Fibroblast of lung (primary cell): ENCODE measurements around the gene EIF3K. TPM values are rescaled to one million over a fixed set of nuclear protein-coding genes. Genes with fewer than 3 reads are reported as not detected.
A peak's percentile ranks its signal among the peaks of the same experiment; 100 is the strongest.

ENCODE experiments used
- DNase-seq, 2 donors: peaks; one replicate each; pipeline versions ENCODE4 v3.0.0 to v3.0.0-alpha.2; 2010; ENCODE audit warnings: low read depth in 2 of 2
- H2AFZ ChIP-seq: 2 replicates; pipeline ENCODE4 v1.5.1; 2012; ENCODE audit warnings: low read length, control low read depth, inconsistent platforms
- H3K27ac ChIP-seq: 2 replicates; pipeline ENCODE4 v1.5.1; 2011; ENCODE audit warnings: low read length, control low read depth; ENCODE audit not compliant: insufficient read depth
- H3K27me3 ChIP-seq: 2 replicates; pipeline ENCODE4 v1.5.1; 2011; ENCODE audit warnings: mild to moderate bottlenecking, low read length; ENCODE audit not compliant: control insufficient read depth, insufficient read depth
- H3K36me3 ChIP-seq: 2 replicates; pipeline ENCODE4 v1.5.1; 2011; ENCODE audit warnings: low read length; ENCODE audit not compliant: control insufficient read depth, insufficient read depth
- H3K4me1 ChIP-seq: 2 replicates; pipeline ENCODE4 v1.5.1; 2011; ENCODE audit warnings: low read length; ENCODE audit not compliant: control insufficient read depth, insufficient read depth; ENCODE audit errors: extremely low read depth
- H3K4me2 ChIP-seq: 2 replicates; pipeline ENCODE4 v1.5.1; 2011; ENCODE audit warnings: low read length, control low read depth; ENCODE audit not compliant: insufficient read depth; ENCODE audit errors: extremely low read depth
- H3K4me3 ChIP-seq, 4 experiments: fragments of 200-600 bp in 1 of 4; sonication (generic) in 1 of 4; replicated peaks in 1 of 4; 2 replicates each; pipeline ENCODE4 v1.5.1; 2011 to 2016; ENCODE audit warnings: low read length in 4 of 4, low read depth in 3 of 4, mild to moderate bottlenecking in 3 of 4, control low read depth in 2 of 4, inconsistent platforms in 1 of 4, mixed read lengths in 1 of 4; ENCODE audit not compliant: insufficient read depth in 1 of 4; ENCODE audit errors: control extremely low read depth in 1 of 4
- H3K79me2 ChIP-seq: 2 replicates; pipeline ENCODE4 v1.5.1; 2012; ENCODE audit warnings: mild to moderate bottlenecking, low read length, inconsistent platforms; ENCODE audit not compliant: control insufficient read depth, insufficient read depth
- H3K9ac ChIP-seq: 2 replicates; pipeline ENCODE4 v1.5.1; 2011; ENCODE audit warnings: mild to moderate bottlenecking, low read length, control low read depth; ENCODE audit not compliant: insufficient read depth
- H3K9me3 ChIP-seq: 2 replicates; pipeline ENCODE4 v1.5.1; 2012; ENCODE audit warnings: low read depth, low read length; ENCODE audit not compliant: control insufficient read depth, insufficient read depth
- H4K20me1 ChIP-seq: 2 replicates; pipeline ENCODE4 v1.5.1; 2011; ENCODE audit warnings: low read length; ENCODE audit not compliant: control insufficient read depth, insufficient read depth; ENCODE audit errors: extremely low read depth
- EZH2 ChIP-seq: IDR thresholded peaks from 2 replicates; pipeline ENCODE4 v1.5.1; 2012; ENCODE audit warnings: low read length, control low read depth, mild to moderate bottlenecking; ENCODE audit errors: missing control alignments
- polyA plus RNA-seq, 2 donors: library from polyadenylated mRNA; depleted of rRNA in 1 of 2; stranded (reverse) in 1 of 2; unstranded in 1 of 2; fragments of >200 nt; gene quantifications; 2 replicates each; pipeline ENCODE4 v1.2.1, GENCODE V29; 2011 to 2012; ENCODE audit warnings: missing spikeins in 1 of 2
- total RNA-seq: library from RNA; depleted of rRNA; stranded (reverse); fragments of >200 nt; gene quantifications from 2 replicates; pipeline ENCODE4 v1.2.1, GENCODE V29; 2014
- TF ChIP-seq, protein P1 (sequence below), 2 donors: IDR thresholded peaks in 1 of 2; conservative IDR thresholded peaks in 1 of 2; 1 replicate in 1 of 2; 2 replicates in 1 of 2; pipeline ENCODE4 v1.5.1; 2011 to 2012; ENCODE audit warnings: low read length in 2 of 2, control low read depth in 1 of 2, inconsistent platforms in 1 of 2, low read depth in 1 of 2, mild to moderate bottlenecking in 1 of 2

Gene EIF3K
- total and polyA plus RNA-seq, 2 donors (not counting 1 experiment from before 2014, with no cell fraction given) = 171 to 198 TPM

DNA sequence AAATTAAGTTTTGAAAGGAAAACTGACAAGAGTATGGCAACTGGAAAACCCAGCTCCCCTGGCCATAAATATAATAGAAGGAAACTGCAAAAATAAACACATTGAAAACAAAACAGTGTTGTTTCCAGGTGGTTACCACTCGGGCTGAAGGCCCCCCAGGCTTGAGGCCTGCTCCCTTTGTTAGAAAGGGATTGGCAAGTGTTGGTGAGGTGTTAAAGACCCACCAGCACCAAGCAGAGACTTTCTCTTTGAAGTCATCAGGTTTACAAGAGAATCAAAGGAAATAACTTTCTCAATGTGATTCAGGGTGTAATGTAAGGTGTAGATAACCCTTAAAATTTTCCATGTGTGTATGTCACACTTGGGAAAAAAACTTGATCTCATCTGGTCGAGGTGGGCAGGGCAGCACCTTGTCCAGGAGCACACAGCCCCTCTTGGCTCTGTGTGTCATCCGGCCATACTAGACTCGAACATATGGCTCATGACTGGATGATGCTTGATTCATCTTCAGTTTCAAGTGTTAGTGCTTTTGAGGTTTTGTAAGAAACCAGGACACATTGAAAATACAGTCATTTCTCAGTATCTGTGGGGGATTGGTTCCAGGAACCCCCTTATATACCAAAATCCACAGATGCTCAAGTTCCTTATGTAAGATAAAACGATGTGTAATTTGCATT, 36.3 kb downstream of the EIF3K start:
- Histone ChIP-seq H3K4me2 (peak overlapping the region; percentile 49), H3K9ac (no peak overlapping the region), H3K27ac (peak overlapping the region; percentile 88), H3K9me3 (no peaks in the 10 kb centered on the region), H3K79me2 (peaks cover 83% of the 10 kb centered on the region), H2AFZ (no peak overlapping the region), H3K4me3 (no peak overlapping the region), H3K27me3 (no peaks in the 10 kb centered on the region), H4K20me1 (no peaks in the 10 kb centered on the region), H3K4me1 (peaks cover 58% of the 10 kb centered on the region), H3K36me3 (no peaks in the 10 kb centered on the region)
- no peak for TF ChIP-seq EZH2
- TF ChIP-seq, protein P1, sequence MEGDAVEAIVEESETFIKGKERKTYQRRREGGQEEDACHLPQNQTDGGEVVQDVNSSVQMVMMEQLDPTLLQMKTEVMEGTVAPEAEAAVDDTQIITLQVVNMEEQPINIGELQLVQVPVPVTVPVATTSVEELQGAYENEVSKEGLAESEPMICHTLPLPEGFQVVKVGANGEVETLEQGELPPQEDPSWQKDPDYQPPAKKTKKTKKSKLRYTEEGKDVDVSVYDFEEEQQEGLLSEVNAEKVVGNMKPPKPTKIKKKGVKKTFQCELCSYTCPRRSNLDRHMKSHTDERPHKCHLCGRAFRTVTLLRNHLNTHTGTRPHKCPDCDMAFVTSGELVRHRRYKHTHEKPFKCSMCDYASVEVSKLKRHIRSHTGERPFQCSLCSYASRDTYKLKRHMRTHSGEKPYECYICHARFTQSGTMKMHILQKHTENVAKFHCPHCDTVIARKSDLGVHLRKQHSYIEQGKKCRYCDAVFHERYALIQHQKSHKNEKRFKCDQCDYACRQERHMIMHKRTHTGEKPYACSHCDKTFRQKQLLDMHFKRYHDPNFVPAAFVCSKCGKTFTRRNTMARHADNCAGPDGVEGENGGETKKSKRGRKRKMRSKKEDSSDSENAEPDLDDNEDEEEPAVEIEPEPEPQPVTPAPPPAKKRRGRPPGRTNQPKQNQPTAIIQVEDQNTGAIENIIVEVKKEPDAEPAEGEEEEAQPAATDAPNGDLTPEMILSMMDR (conservative IDR thresholded peaks at IDR 0.05 in 1 of 2, IDR thresholded peaks at IDR 0.05 in 1 of 2; ENCODE audit: low read depth in 1 of 2, low read length in 2 of 2) = no peak
- DNase-seq = peak in 1 of 2 donors; percentile 66

DNA sequence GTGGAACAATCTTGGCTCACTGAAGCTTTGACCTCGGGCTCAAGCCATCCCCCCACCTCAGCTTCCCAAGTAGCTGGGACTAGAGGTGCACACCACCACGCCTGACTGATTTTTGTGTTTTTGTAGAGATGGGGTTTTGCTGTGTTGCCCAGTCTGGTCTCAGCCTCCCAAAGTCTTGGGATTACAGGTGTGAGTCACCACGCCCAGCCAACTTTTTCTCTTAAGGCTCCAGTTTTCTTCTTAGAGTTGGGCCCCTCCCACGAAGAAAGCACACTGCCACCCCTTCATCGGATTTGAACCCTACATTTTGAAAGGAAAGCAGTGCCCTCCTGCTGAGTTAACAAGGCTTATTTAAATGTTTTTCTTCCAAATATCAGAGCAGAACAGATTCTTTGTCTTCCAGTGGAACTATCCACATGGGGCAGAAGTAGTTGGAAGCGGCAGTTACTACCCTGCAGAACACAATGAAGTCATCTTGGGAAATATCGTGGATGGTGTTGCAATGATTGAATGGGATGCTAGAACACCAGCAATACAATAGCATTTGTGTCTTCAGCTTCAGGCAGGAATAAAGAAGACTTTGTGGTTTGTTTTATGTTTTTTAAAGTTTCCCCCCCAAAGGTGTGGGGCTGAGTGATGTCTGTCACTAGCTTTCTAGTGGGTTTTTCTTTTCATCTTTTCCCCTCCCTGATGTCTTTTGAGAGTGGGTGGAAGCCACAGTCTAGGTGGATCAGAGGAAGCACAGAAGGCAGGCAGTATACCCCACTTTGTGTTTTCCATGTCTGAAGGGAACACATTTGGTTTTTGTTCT, 37.4 kb downstream of the EIF3K start:
- peak overlapping the region; percentile 18 for H3K4me2 ChIP-seq
- peaks cover 83% of the 10 kb centered on the region for H3K79me2 ChIP-seq
- TF ChIP-seq EZH2 = no peak
- TF ChIP-seq, protein P1 (conservative IDR thresholded peaks at IDR 0.05 in 1 of 2, IDR thresholded peaks at IDR 0.05 in 1 of 2; ENCODE audit: low read depth in 1 of 2, low read length in 2 of 2) = no peak
- H3K27ac ChIP-seq = peak overlapping the region; percentile 88
- peaks cover 3% of the 10 kb centered on the region for H3K36me3 ChIP-seq
- H3K4me3 ChIP-seq = no peak overlapping the region
- no peaks in the 10 kb centered on the region for H3K27me3 ChIP-seq
- H3K9ac ChIP-seq = no peak overlapping the region
- H2AFZ ChIP-seq = no peak overlapping the region
- peaks cover 57% of the 10 kb centered on the region for H3K4me1 ChIP-seq
- peak; percentile 62 to 68 for DNase-seq
- no peaks in the 10 kb centered on the region for H3K9me3 ChIP-seq
- H4K20me1 ChIP-seq = no peaks in the 10 kb centered on the region

DNA sequence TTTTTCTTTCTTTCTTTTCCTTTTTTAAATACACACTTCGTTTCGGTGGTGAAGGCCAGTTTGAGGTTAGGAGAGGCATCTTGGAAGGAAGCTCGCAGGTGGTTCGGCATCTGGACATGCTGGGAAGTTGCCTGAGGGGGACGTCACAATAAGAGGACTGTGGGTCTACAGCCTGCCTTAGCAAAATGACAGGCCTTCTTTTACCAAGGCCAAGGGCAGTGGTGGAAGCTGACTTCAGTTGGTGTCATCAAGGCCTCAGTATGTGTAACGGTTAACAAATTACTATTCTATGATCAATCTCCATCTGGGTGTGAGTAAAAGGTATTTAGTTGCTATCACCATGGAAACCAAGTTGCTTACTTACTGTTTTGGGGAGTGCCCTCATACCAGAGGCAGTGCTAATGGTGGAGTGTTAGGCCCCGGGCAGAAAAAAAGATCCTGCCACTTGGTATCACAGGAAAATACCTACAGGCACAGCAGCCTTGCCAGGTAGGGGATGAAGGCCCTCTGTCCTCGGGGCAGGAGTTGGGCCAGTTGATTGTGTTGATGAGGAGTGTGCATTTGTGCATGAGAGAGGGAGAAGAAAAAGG, 38.7 kb downstream of the EIF3K start:
- peak; percentile 56 to 95 for DNase-seq
- Histone ChIP-seq H3K79me2 (peaks cover 81% of the 10 kb centered on the region), H2AFZ (no peak overlapping the region), H3K4me3 (no peak overlapping the region), H3K9me3 (no peaks in the 10 kb centered on the region), H4K20me1 (no peaks in the 10 kb centered on the region), H3K4me2 (peak overlapping the region; percentile 44), H3K36me3 (peaks cover 3% of the 10 kb centered on the region), H3K9ac (peak overlapping the region; percentile 47), H3K27me3 (no peaks in the 10 kb centered on the region), H3K4me1 (peaks cover 52% of the 10 kb centered on the region), H3K27ac (peak overlapping the region; percentile 88)
- TF ChIP-seq EZH2 = no peak
- TF ChIP-seq, protein P1 (conservative IDR thresholded peaks at IDR 0.05 in 1 of 2, IDR thresholded peaks at IDR 0.05 in 1 of 2; ENCODE audit: low read depth in 1 of 2, low read length in 2 of 2) = no peak
